ENCODE data around the gene COL28A1. TPM values are rescaled to one million over a fixed set of nuclear protein-coding genes. Genes with fewer than 3 reads are reported as not detected.

The COL28A1 gene
- polyA plus RNA-seq, 1 experiment = 0.04 TPM

- Histone ChIP-seq H3K36me3 (ENCODE audit: control insufficient read depth, insufficient read depth, low read length) (no peaks in the 10 kb centered on the region), H3K27me3 (ENCODE audit: control insufficient read depth, insufficient read depth, low read length) (no peaks in the 10 kb centered on the region), H3K4me3 (ENCODE audit: low read depth, low read length) (no peak overlapping the region)
- POLR2A ChIA-PET = no interaction called here
- DNase-seq (ENCODE audit: low read depth) = no peak
- no peak for TF ChIP-seq CTCF (IDR thresholded peaks at IDR 0.05; ENCODE audit: insufficient read depth, low read depth, low read length)
- CTCF ChIA-PET = interaction anchor here (1.1 to 1.3 kb wide), 3 partner anchors 10 to 17 kb away, joined by 3 read pairs; no protein-coding TSS in a partner anchor
Observed at GRCh38 chr7:7385421-7385820, 150.3 kb downstream of the COL28A1 start.

GRCh38 chr7:7384228-7384627 is 151.4 kb downstream of the COL28A1 start:
- H3K27me3 ChIP-seq (ENCODE audit: control insufficient read depth, insufficient read depth, low read length) = no peaks in the 10 kb centered on the region

GRCh38 chr7:7375538-7375937 is 160.1 kb downstream of the COL28A1 start:
- Histone ChIP-seq H3K4me3 (ENCODE audit: low read depth, low read length) (no peak overlapping the region), H3K27me3 (ENCODE audit: control insufficient read depth, insufficient read depth, low read length) (peaks cover 3% of the 10 kb centered on the region), H3K36me3 (ENCODE audit: control insufficient read depth, insufficient read depth, low read length) (no peaks in the 10 kb centered on the region)
- ChIA-PET POLR2A (no interaction called here), CTCF (interaction anchor here (0.9 to 1.4 kb wide), 2 partner anchors 10 to 133 kb away, joined by 3 to 4 read pairs; no protein-coding TSS in a partner anchor)
- no peak for DNase-seq (ENCODE audit: low read depth)
- no peak for TF ChIP-seq CTCF (IDR thresholded peaks at IDR 0.05; ENCODE audit: insufficient read depth, low read depth, low read length)

More at GRCh38 chr7:7384228-7384627, 151.4 kb downstream of the COL28A1 start:
- POLR2A ChIA-PET = no interaction called here
- CTCF ChIA-PET = no interaction called here
- H3K4me3 ChIP-seq (ENCODE audit: low read depth, low read length) = no peak overlapping the region
- TF ChIP-seq CTCF (IDR thresholded peaks at IDR 0.05; ENCODE audit: insufficient read depth, low read depth, low read length) = no peak
- DNase-seq (ENCODE audit: low read depth) = no peak
- no peaks in the 10 kb centered on the region for H3K36me3 ChIP-seq (ENCODE audit: control insufficient read depth, insufficient read depth, low read length)

GRCh38 chr7:7370076-7370475 is 165.6 kb downstream of the COL28A1 start:
- no peaks in the 10 kb centered on the region for H3K36me3 ChIP-seq (ENCODE audit: control insufficient read depth, insufficient read depth, low read length)
- no peaks in the 10 kb centered on the region for H3K27me3 ChIP-seq (ENCODE audit: control insufficient read depth, insufficient read depth, low read length)
- TF ChIP-seq CTCF (IDR thresholded peaks at IDR 0.05; ENCODE audit: insufficient read depth, low read depth, low read length) = no peak
- ChIA-PET POLR2A (no interaction called here), CTCF (no interaction called here)
- no peak for DNase-seq (ENCODE audit: low read depth)
- no peak overlapping the region for H3K4me3 ChIP-seq (ENCODE audit: low read depth, low read length)

GRCh38 chr7:7369134-7369533 is 166.5 kb downstream of the COL28A1 start:
- no peaks in the 10 kb centered on the region for H3K27me3 ChIP-seq (ENCODE audit: control insufficient read depth, insufficient read depth, low read length)
- H3K36me3 ChIP-seq (ENCODE audit: control insufficient read depth, insufficient read depth, low read length) = no peaks in the 10 kb centered on the region
- CTCF ChIA-PET = interaction anchor here (1.3 kb wide), 1 partner anchor 17 kb away, joined by 3 read pairs; no protein-coding TSS in a partner anchor
- TF ChIP-seq CTCF (IDR thresholded peaks at IDR 0.05; ENCODE audit: insufficient read depth, low read depth, low read length) = no peak
- no peak overlapping the region for H3K4me3 ChIP-seq (ENCODE audit: low read depth, low read length)
- no peak for DNase-seq (ENCODE audit: low read depth)
- POLR2A ChIA-PET = no interaction called here

Measured in BJ (cell line).